IMR-90 (cell line): ENCODE measurements around the gene CHAC1. TPM values are rescaled to one million over a fixed set of nuclear protein-coding genes. Genes with fewer than 3 reads are reported as not detected.

ENCODE experiments used
- ATAC-seq: fragments of 200-7000 bp; cut with Tn5 transposase; 2 replicates; pipeline ENCODE4 v1.9.1; 2020; ENCODE audit warnings: low read depth, mild to moderate bottlenecking, moderate library complexity
- BruUV-seq: library from RNA; stranded (reverse); fragments of 400-500 nt; replicated peaks from 2 replicates; lab custom pipeline; 2021; lab: Mats Ljungman, UMichigan
- CTCF ChIA-PET: fragments of 300-600 bp; formaldehyde crosslinking; extraction: SDS; loops from one replicate; lab custom pipeline; 2021; ENCODE audit warnings: antibody characterized with exemption; lab: Yijun Ruan, JAX
- POLR2A ChIA-PET: fragments of 300-600 bp; sonication (Branson Sonifier 250); formaldehyde crosslinking; loops from one replicate; lab custom pipeline; 2022; ENCODE audit warnings: antibody characterized with exemption; ENCODE audit not compliant: unreplicated experiment; lab: Charles Lee
- DNase-seq: peaks from one replicate; pipeline ENCODE4 v3.0.0; 2013
- H2AFZ ChIP-seq: replicated peaks from 2 replicates; pipeline ENCODE3; 2013; ENCODE audit warnings: low read length, mild to moderate bottlenecking; ENCODE audit not compliant: poor library complexity
- H2AK5ac ChIP-seq: 2 replicates; pipeline ENCODE4 v1.6.1; 2013; ENCODE audit warnings: low read depth, low read length, inconsistent platforms
- H2AK9ac ChIP-seq: replicated peaks from 2 replicates; pipeline ENCODE3; 2013; ENCODE audit warnings: mild to moderate bottlenecking, low read depth, low read length, moderate library complexity; ENCODE audit not compliant: poor library complexity
- H2BK120ac ChIP-seq: 2 replicates; pipeline ENCODE4 v1.6.1; 2013; ENCODE audit warnings: low read depth, low read length, inconsistent platforms
- H2BK15ac ChIP-seq: 3 replicates; pipeline ENCODE4 v1.6.1; 2013; ENCODE audit warnings: low read depth, low read length, inconsistent platforms
- H2BK20ac ChIP-seq: 2 replicates; pipeline ENCODE4 v1.6.1; 2013; ENCODE audit warnings: low read depth, mild to moderate bottlenecking, inconsistent platforms, low read length, moderate library complexity
- H2BK5ac ChIP-seq: 2 replicates; pipeline ENCODE4 v1.6.1; 2013; ENCODE audit warnings: mild to moderate bottlenecking, low read depth, low read length, inconsistent platforms; ENCODE audit not compliant: poor library complexity, severe bottlenecking
- H3K14ac ChIP-seq: replicated peaks from 2 replicates; pipeline ENCODE4 v1.6.1; 2013; ENCODE audit warnings: low read depth, low read length, inconsistent platforms
- H3K18ac ChIP-seq: 2 replicates; pipeline ENCODE4 v1.6.1; 2013; ENCODE audit warnings: low read depth, low read length, control low read depth
- H3K23ac ChIP-seq: 2 replicates; pipeline ENCODE4 v1.6.1; 2013; ENCODE audit warnings: low read depth, low read length, inconsistent platforms
- H3K27ac ChIP-seq: 2 replicates; pipeline ENCODE4 v1.5.1; 2013; ENCODE audit warnings: mild to moderate bottlenecking, control low read depth, low read length; ENCODE audit not compliant: insufficient read depth
- H3K27me3 ChIP-seq: 2 replicates; pipeline ENCODE4 v1.6.1; 2013; ENCODE audit warnings: low read length; ENCODE audit not compliant: control insufficient read depth, insufficient read depth
- H3K36me3 ChIP-seq: 2 replicates; pipeline ENCODE4 v1.6.1; 2013; ENCODE audit warnings: low read length, mixed read lengths; ENCODE audit not compliant: control insufficient read depth, insufficient read depth
- H3K4ac ChIP-seq: 2 replicates; pipeline ENCODE4 v1.6.1; 2013; ENCODE audit warnings: low read depth, low read length, inconsistent platforms
- H3K4me1 ChIP-seq: 2 replicates; pipeline ENCODE4 v1.6.1; 2013; ENCODE audit warnings: low read length, mixed read lengths; ENCODE audit not compliant: control insufficient read depth, insufficient read depth
- H3K4me2 ChIP-seq: 2 replicates; pipeline ENCODE4 v1.6.1; 2013; ENCODE audit warnings: low read depth, mild to moderate bottlenecking, control low read depth, low read length, moderate library complexity
- H3K4me3 ChIP-seq: 2 replicates; pipeline ENCODE4 v1.5.1; 2013; ENCODE audit warnings: low read depth, mild to moderate bottlenecking, control low read depth, low read length, moderate library complexity; ENCODE audit not compliant: insufficient read depth
- H3K56ac ChIP-seq: 2 replicates; pipeline ENCODE4 v1.6.1; 2013; ENCODE audit warnings: low read length, inconsistent platforms; ENCODE audit not compliant: insufficient read depth; ENCODE audit errors: extremely low read depth
- H3K79me1 ChIP-seq, 2 experiments: 2 replicates each; pipeline ENCODE4 v1.6.1; 2013; ENCODE audit warnings: low read length in 2 of 2, inconsistent platforms in 1 of 2, low read depth in 1 of 2
- H3K9ac ChIP-seq: 2 replicates; pipeline ENCODE4 v1.6.1; 2013; ENCODE audit warnings: low read depth, low read length, control low read depth
- H3K9me1 ChIP-seq: 2 replicates; pipeline ENCODE4 v1.6.1; 2013; ENCODE audit warnings: low read length, inconsistent platforms; ENCODE audit not compliant: insufficient read depth
- H3K9me3 ChIP-seq: 2 replicates; pipeline ENCODE4 v1.6.1; 2013; ENCODE audit warnings: low read length; ENCODE audit not compliant: control insufficient read depth, insufficient read depth
- H4K20me1 ChIP-seq: 2 replicates; pipeline ENCODE4 v1.6.1; 2013; ENCODE audit warnings: low read length, inconsistent platforms; ENCODE audit not compliant: insufficient read depth
- H4K5ac ChIP-seq: 2 replicates; pipeline ENCODE4 v1.6.1; 2013; ENCODE audit warnings: mild to moderate bottlenecking, low read depth, low read length, control low read depth
- H4K8ac ChIP-seq, 2 experiments: 2 replicates each; pipeline ENCODE4 v1.6.1; 2013; ENCODE audit warnings: low read depth in 2 of 2, low read length in 2 of 2, control low read depth in 1 of 2, inconsistent platforms in 1 of 2
- H4K91ac ChIP-seq: 2 replicates; pipeline ENCODE4 v1.6.1; 2013; ENCODE audit warnings: low read depth, low read length, inconsistent platforms; ENCODE audit not compliant: insufficient read depth
- BHLHE40 ChIP-seq: fragments of 150-350 bp; IDR thresholded peaks from 2 replicates; pipeline ENCODE4 v1.6.1; 2016; ENCODE audit warnings: mild to moderate bottlenecking, low read depth, low read length
- CEBPB ChIP-seq: IDR thresholded peaks from 2 replicates; pipeline ENCODE4 v1.6.1; 2012; ENCODE audit warnings: low read depth, low read length, improper control_type of control experiment
- CHD1 ChIP-seq: IDR thresholded peaks from 2 replicates; pipeline ENCODE4 v1.6.1; 2012; ENCODE audit warnings: low read depth, low read length, improper control_type of control experiment
- CTCF ChIP-seq: conservative IDR thresholded peaks from 2 replicates; pipeline ENCODE4 v1.5.1; 2012; ENCODE audit warnings: mild to moderate bottlenecking, low read depth, low read length, improper control_type of control experiment
- ELK1 ChIP-seq: fragments of 150-350 bp; IDR thresholded peaks from 2 replicates; pipeline ENCODE4 v1.6.1; 2016; ENCODE audit warnings: low read depth, mild to moderate bottlenecking, low read length, moderate library complexity, borderline replicate concordance
- FOS ChIP-seq: fragments of 150-350 bp; IDR thresholded peaks from 2 replicates; pipeline ENCODE4 v1.6.1; 2016; ENCODE audit warnings: low read depth, low read length
- MAFK ChIP-seq: IDR thresholded peaks from 2 replicates; pipeline ENCODE4 v1.6.1; 2012; ENCODE audit warnings: low read depth, low read length, improper control_type of control experiment
- MAZ ChIP-seq: IDR thresholded peaks from 2 replicates; pipeline ENCODE4 v1.6.1; 2012; ENCODE audit warnings: low read depth, mild to moderate bottlenecking, low read length, improper control_type of control experiment, moderate library complexity, borderline replicate concordance
- MXI1 ChIP-seq: IDR thresholded peaks from 2 replicates; pipeline ENCODE4 v1.6.1; 2012; ENCODE audit warnings: low read depth, mild to moderate bottlenecking, low read length, moderate library complexity, borderline replicate concordance
- NFE2L2 ChIP-seq: fragments of 150-350 bp; IDR thresholded peaks from 2 replicates; pipeline ENCODE4 v1.6.1; 2016; ENCODE audit warnings: low read depth, mild to moderate bottlenecking, low read length
- POLR2A ChIP-seq: IDR thresholded peaks from 2 replicates; pipeline ENCODE4 v1.6.1; 2012; ENCODE audit warnings: mild to moderate bottlenecking, low read depth, low read length
- RAD21 ChIP-seq: IDR thresholded peaks from 2 replicates; pipeline ENCODE4 v1.6.1; 2012; ENCODE audit warnings: low read length, improper control_type of control experiment
- SMC3 ChIP-seq: fragments of 150-350 bp; IDR thresholded peaks from 2 replicates; pipeline ENCODE4 v1.6.1; 2016; ENCODE audit warnings: low read depth, mild to moderate bottlenecking, antibody characterized with exemption, low read length, moderate library complexity
- USF2 ChIP-seq: fragments of 150-350 bp; IDR thresholded peaks from 2 replicates; pipeline ENCODE4 v1.6.1; 2017; ENCODE audit warnings: mild to moderate bottlenecking, antibody characterized with exemption, low read length, low read depth
- WGBS, 2 experiments: methylation state at CpG; one replicate each; pipeline versions ENCODE4 v1.1.5 to v1.1.7; 2013; ENCODE audit warnings: missing lambda C conversion rate in 2 of 2; ENCODE audit not compliant: insufficient read length in 1 of 2; ENCODE audit errors: extremely low coverage in 2 of 2; 5-methylcytosine and 5-hydroxymethylcytosine counted together
- dilution Hi-C: fragments of 300-500 bp; cut with HindIII; formaldehyde crosslinking; loops from one replicate; pipeline ENCODE4 v1.14.3; 2018; ENCODE audit warnings: low sequenced_read_pairs; ENCODE audit not compliant: unreplicated experiment
- in situ Hi-C: fragments of 300-500 bp; cut with MboI; formaldehyde crosslinking; loops from 3 replicates; pipeline ENCODE4 v1.14.3; 2019; ENCODE audit warnings: low sequenced_read_pairs, inconsistent platforms, mixed read lengths
- intact Hi-C: fragments of 100-400 bp; cut with micrococcal nuclease; formaldehyde crosslinking; loops from 2 replicates; pipeline ENCODE4 v1.10.0; 2022
- polyA plus RNA-seq, 3 experiments: library from polyadenylated mRNA; depleted of rRNA; stranded (reverse); fragments of >200 nt; gene quantifications; 2 replicates each; pipeline ENCODE4 v1.2.3, GENCODE V29; 2012; ENCODE audit warnings: low replicate concordance in 1 of 3
- total RNA-seq: library from RNA; depleted of rRNA; stranded (reverse); fragments of >200 nt; gene quantifications from 2 replicates; pipeline ENCODE4 v1.2.3, GENCODE V29; 2012

The CHAC1 gene
- total and polyA plus RNA-seq, 2 of the 4 experiments (the other 2 are of a cell fraction) = 51.3 to 77.8 TPM

- dilution Hi-C loops (no loop called here), in situ Hi-C loops (no loop called here), intact Hi-C loops (no loop called here)
- no peak overlapping the region for H2AFZ ChIP-seq
- H3K9me1 ChIP-seq = peaks cover 28% of the 10 kb centered on the region
- H3K56ac ChIP-seq = no peak overlapping the region
- peak overlapping the region; percentile 33 for H2AK9ac ChIP-seq
- no peak overlapping the region; the same call in 1 of the 2 replicates for H3K4ac ChIP-seq
- no peak overlapping the region for H3K4me2 ChIP-seq
- no peaks in the 10 kb centered on the region for H3K9me3 ChIP-seq
- H4K8ac ChIP-seq = peak overlapping the region in 1 of 2 experiments; percentile 9; a peak in 1 of 4 replicates
- H2BK15ac ChIP-seq = no peak overlapping the region
- H3K23ac ChIP-seq = no peak overlapping the region
- ChIA-PET POLR2A (interaction anchor here (0.5 to 1.3 kb wide), 3 partner anchors 58 to 591 kb away, joined by 3 to 10 read pairs (median 3); no protein-coding TSS in a partner anchor), CTCF (no interaction called here)
- H3K14ac ChIP-seq = no peak overlapping the region
- no peak overlapping the region for H3K18ac ChIP-seq
- no peak overlapping the region for H3K4me3 ChIP-seq
- H2AK5ac ChIP-seq = peak overlapping the region; percentile 60; the same call in 1 of the 2 replicates
- BruUV-seq = no TSS peak
- no peak for DNase-seq
- peaks cover 25% of the 10 kb centered on the region for H3K4me1 ChIP-seq
- 0 out of 2 replicates have a peak overlapping the region, but pooled peaks have one; percentile 6 for H2BK120ac ChIP-seq
- peaks cover 52% of the 10 kb centered on the region for H4K20me1 ChIP-seq
- ATAC-seq = no peak
- WGBS, 2 experiments = 94% methylated on average over 8 of the region's 8 CpGs; no CpG with 5 or more reads in 1 of the 2 experiments
- peaks cover 15 to 45% of the 10 kb centered on the region in 2 experiments for H3K79me1 ChIP-seq
- no peaks in the 10 kb centered on the region for H3K27me3 ChIP-seq
- peaks cover 28% of the 10 kb centered on the region for H3K36me3 ChIP-seq
- H4K5ac ChIP-seq = no peak overlapping the region
- H2BK5ac ChIP-seq = no peak overlapping the region
- H4K91ac ChIP-seq = peak overlapping the region; percentile 4; the same call in 1 of the 2 replicates
- no peak overlapping the region for H2BK20ac ChIP-seq
- no peak for TF ChIP-seq SMC3
- no peak for TF ChIP-seq RAD21
- no peak for TF ChIP-seq FOS
- TF ChIP-seq CTCF = no peak
- no peak for TF ChIP-seq CHD1
- no peak for TF ChIP-seq ELK1
- TF ChIP-seq MAFK = no peak
- no peak for TF ChIP-seq NFE2L2
- no peak for TF ChIP-seq BHLHE40
- TF ChIP-seq CEBPB = no peak
- TF ChIP-seq MXI1 = no peak
- TF ChIP-seq USF2 = no peak
- TF ChIP-seq POLR2A = no peak
- TF ChIP-seq MAZ = no peak
- H3K27ac ChIP-seq = no peak overlapping the region
- no peak overlapping the region for H3K9ac ChIP-seq
Observed at GRCh38 chr15:40958723-40959122, 5.5 kb downstream of the CHAC1 start.
